DOHH2 (cell line): ENCODE results near the gene GRB14.

Source experiments
- H3F3A ChIP-seq: fragments of 200-600 bp; sonication (generic), shearing (Covaris generic); 2 replicates; pipeline ENCODE4 v1.6.0; 2016; ENCODE audit warnings: antibody characterized with exemption, mild to moderate bottlenecking; ENCODE audit not compliant: control insufficient read depth, insufficient read depth
- H3K27ac ChIP-seq: fragments of 200-600 bp; sonication (generic); 2 replicates; pipeline ENCODE4 v1.5.1; 2014; ENCODE audit warnings: low read depth, mild to moderate bottlenecking, low read length, moderate library complexity
- H3K27me3 ChIP-seq: fragments of 200-600 bp; sonication (generic); 2 replicates; pipeline ENCODE4 v1.6.1; 2014; ENCODE audit warnings: mild to moderate bottlenecking, low read length, mixed read lengths; ENCODE audit not compliant: control insufficient read depth
- H3K36me3 ChIP-seq: fragments of 200-600 bp; sonication (generic); 2 replicates; pipeline ENCODE4 v1.6.1; 2014; ENCODE audit warnings: mild to moderate bottlenecking, low read length, moderate library complexity, mixed read lengths; ENCODE audit not compliant: control insufficient read depth
- H3K4me1 ChIP-seq: fragments of 200-600 bp; sonication (generic); 2 replicates; pipeline ENCODE4 v1.6.1; 2014; ENCODE audit warnings: mild to moderate bottlenecking, low read length, mixed read lengths; ENCODE audit not compliant: control insufficient read depth
- H3K4me2 ChIP-seq: fragments of 200-600 bp; sonication (generic); 2 replicates; pipeline ENCODE4 v1.6.0; 2014; ENCODE audit warnings: mild to moderate bottlenecking, low read length, moderate library complexity
- H3K4me3 ChIP-seq: fragments of 200-600 bp; sonication (generic); 2 replicates; pipeline ENCODE4 v1.5.1; 2014; ENCODE audit warnings: mild to moderate bottlenecking, low read length, mixed read lengths
- H3K79me2 ChIP-seq: fragments of 200-600 bp; sonication (generic); 2 replicates; pipeline ENCODE4 v1.6.1; 2014; ENCODE audit warnings: mild to moderate bottlenecking, low read length, mixed read lengths; ENCODE audit not compliant: control insufficient read depth
- H3K9me2 ChIP-seq: fragments of 200-600 bp; sonication (generic); replicated peaks from 2 replicates; pipeline ENCODE4 v1.6.1; 2014; ENCODE audit warnings: mild to moderate bottlenecking, low read length, mixed read lengths; ENCODE audit not compliant: control insufficient read depth
- H3K9me3 ChIP-seq: fragments of 200-600 bp; sonication (generic); 2 replicates; pipeline ENCODE4 v1.6.1; 2014; ENCODE audit warnings: antibody characterized with exemption, low read length, mixed read lengths; ENCODE audit not compliant: control insufficient read depth, insufficient read depth
- H4K20me1 ChIP-seq: fragments of 200-600 bp; sonication (generic); 2 replicates; pipeline ENCODE4 v1.6.0; 2014; ENCODE audit warnings: low read depth, mild to moderate bottlenecking, antibody characterized with exemption, low read length, moderate library complexity; ENCODE audit not compliant: control insufficient read depth, insufficient read depth
- CTCF ChIP-seq: fragments of 200-600 bp; sonication (generic); IDR thresholded peaks from one replicate; pipeline ENCODE4 v1.5.1; 2014; ENCODE audit warnings: antibody characterized with exemption, mild to moderate bottlenecking, low read depth, low read length; ENCODE audit not compliant: poor library complexity, severe bottlenecking
- EZH2phosphoT487 ChIP-seq: fragments of 200-600 bp; sonication (generic); IDR thresholded peaks from 2 replicates; pipeline ENCODE4 v1.6.1; 2017; ENCODE audit warnings: borderline replicate concordance, mild to moderate bottlenecking, antibody characterized with exemption, low read length, moderate library complexity, mixed read lengths

GRB14 gene

GRCh38 chr2:164545484-164545883, 75.8 kb downstream of the GRB14 start:
- H3K4me1 ChIP-seq, result no peaks in the 10 kb centered on the region
- H3F3A ChIP-seq, result no peaks in the 10 kb centered on the region
- no peaks in the 10 kb centered on the region for H4K20me1 ChIP-seq
- H3K9me2 ChIP-seq, result no peaks in the 10 kb centered on the region
- H3K27ac ChIP-seq, result no peak overlapping the region
- no peaks in the 10 kb centered on the region for H3K9me3 ChIP-seq
- no peak for TF ChIP-seq CTCF
- TF ChIP-seq EZH2phosphoT487, result no peak
- H3K27me3 ChIP-seq, result no peaks in the 10 kb centered on the region
- no peaks in the 10 kb centered on the region for H3K79me2 ChIP-seq
- H3K36me3 ChIP-seq, result no peaks in the 10 kb centered on the region
- H3K4me3 ChIP-seq, result no peak overlapping the region
- no peak overlapping the region for H3K4me2 ChIP-seq

- Histone ChIP-seq H3K27ac (no peak overlapping the region), H3K4me2 (no peak overlapping the region), H3K9me3 (no peaks in the 10 kb centered on the region), H3K27me3 (no peaks in the 10 kb centered on the region), H4K20me1 (no peaks in the 10 kb centered on the region), H3K79me2 (no peaks in the 10 kb centered on the region), H3F3A (no peaks in the 10 kb centered on the region), H3K4me3 (no peak overlapping the region), H3K4me1 (no peaks in the 10 kb centered on the region), H3K9me2 (no peaks in the 10 kb centered on the region), H3K36me3 (no peaks in the 10 kb centered on the region)
- no peak for TF ChIP-seq CTCF
- no peak for TF ChIP-seq EZH2phosphoT487
These were observed 78.7 kb downstream of the GRB14 start for GRCh38 chr2:164542581-164543021.

DNA sequence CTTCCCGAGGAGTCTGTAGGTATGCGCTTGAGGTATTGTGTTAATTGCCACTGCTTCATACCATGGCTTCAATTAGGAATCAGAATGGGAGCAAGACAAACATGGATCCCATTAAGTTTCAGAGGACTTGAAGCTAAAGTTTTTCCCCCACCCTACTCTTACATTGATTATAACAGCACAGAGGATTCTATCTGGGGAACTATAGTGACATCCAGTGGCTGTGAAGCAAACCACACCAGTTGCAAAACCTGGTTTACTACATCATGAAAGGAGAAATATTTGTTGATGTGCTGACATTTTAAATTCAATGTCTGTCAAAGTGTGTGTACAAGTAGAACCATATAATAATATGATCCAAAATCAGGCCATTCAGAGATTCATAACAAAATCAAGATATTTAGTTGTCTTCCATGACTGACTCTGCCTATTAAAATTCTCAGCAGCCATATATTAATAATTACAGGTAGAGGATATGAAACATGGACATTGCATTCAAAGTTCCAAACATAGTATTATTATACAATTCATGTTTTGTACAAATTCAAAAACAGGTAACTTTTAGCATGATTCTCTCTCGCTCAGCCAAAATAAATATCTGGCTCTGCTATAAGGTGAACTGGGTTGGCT, 82.9 kb downstream of the GRB14 start:
- no peaks in the 10 kb centered on the region for H3K27me3 ChIP-seq

More for the DNA sequence above, 82.9 kb downstream of the GRB14 start:
- H3K9me2 ChIP-seq, result no peaks in the 10 kb centered on the region
- H3K4me1 ChIP-seq, result no peaks in the 10 kb centered on the region
- no peak for TF ChIP-seq EZH2phosphoT487
- TF ChIP-seq CTCF, result peak; percentile 67
- no peaks in the 10 kb centered on the region for H3K36me3 ChIP-seq
- no peaks in the 10 kb centered on the region for H4K20me1 ChIP-seq
- no peaks in the 10 kb centered on the region for H3F3A ChIP-seq
- no peak overlapping the region for H3K4me2 ChIP-seq
- no peaks in the 10 kb centered on the region for H3K9me3 ChIP-seq
- H3K4me3 ChIP-seq, result no peak overlapping the region
- no peaks in the 10 kb centered on the region for H3K79me2 ChIP-seq
- no peak overlapping the region for H3K27ac ChIP-seq
